HCT116 (cell line): Measurements from ENCODE around the gene DDI2. TPM values are rescaled to one million over a fixed set of nuclear protein-coding genes. Genes with fewer than 3 reads are reported as not detected.

Experiments used
- ATAC-seq: fragments of 200-7000 bp; cut with Tn5 transposase; 2 replicates; pipeline ENCODE4 v1.9.1; 2020; ENCODE audit warnings: mild to moderate bottlenecking, moderate library complexity
- BruUV-seq: library from RNA; stranded (reverse); fragments of 400-500 nt; replicated peaks from 2 replicates; lab custom pipeline; 2021; lab: Mats Ljungman, UMichigan
- CTCF ChIA-PET: fragments of 300-600 bp; sonication (Branson Sonifier 250); formaldehyde crosslinking; loops from one replicate; lab custom pipeline; 2021; ENCODE audit warnings: antibody characterized with exemption; lab: Charles Lee
- POLR2A ChIA-PET: fragments of 300-600, 350-600 bp; sonication (Branson Sonifier 250); formaldehyde crosslinking; loops from one replicate; lab custom pipeline; 2021; ENCODE audit warnings: antibody characterized with exemption; lab: Charles Lee
- RAD21 ChIA-PET, 2 experiments: fragments of 300-600 bp; sonication (Branson Sonifier 250); formaldehyde crosslinking; loops; one replicate each; lab custom pipeline; 2023; ENCODE audit warnings: low total read pairs in 2 of 2; ENCODE audit not compliant: uncharacterized antibody in 2 of 2, unreplicated experiment in 2 of 2, low non-redundant PET in 1 of 2; lab: Charles Lee
- DNase-seq: peaks from one replicate; pipeline ENCODE4 v3.0.0-alpha.2; 2010; ENCODE audit warnings: low read depth, low spot score
- H2AFZ ChIP-seq: fragments of 200-600 bp; shearing (Covaris generic), sonication (generic); 2 replicates; pipeline ENCODE4 v1.6.1; 2017; ENCODE audit warnings: low read depth, mixed run types, mixed read lengths, antibody characterized with exemption, low read length; ENCODE audit not compliant: poor library complexity, severe bottlenecking
- H3K27ac ChIP-seq: 2 replicates; pipeline ENCODE4 v1.5.1; 2012; ENCODE audit warnings: low read depth, low read length
- H3K27me3 ChIP-seq: fragments of 200-600 bp; sonication (generic); 2 replicates; pipeline ENCODE4 v1.6.1; 2016; ENCODE audit warnings: mixed run types, low read length, mixed read lengths; ENCODE audit not compliant: insufficient read depth
- H3K36me3 ChIP-seq, 2 experiments: fragments of 200-500 bp in 1 of 2; fragments of 200-600 bp in 1 of 2; sonication (Bioruptor generic) in 1 of 2; sonication (generic) in 1 of 2; 2 replicates each; pipeline versions ENCODE4 v1.5.1 to v1.6.1; 2014 to 2016; ENCODE audit warnings: low read length in 2 of 2, inconsistent platforms in 1 of 2, mixed read lengths in 1 of 2, mixed run types in 1 of 2; ENCODE audit not compliant: insufficient read depth in 2 of 2, control insufficient read depth in 1 of 2
- H3K4me1 ChIP-seq, 2 experiments: fragments of 200-600 bp in 1 of 2; sonication (generic) in 1 of 2; 2 replicates each; pipeline versions ENCODE4 v1.5.1 to v1.6.1; 2012 to 2017; ENCODE audit warnings: low read length in 2 of 2, inconsistent platforms in 1 of 2, mild to moderate bottlenecking in 1 of 2, mixed read lengths in 1 of 2, mixed run types in 1 of 2, moderate library complexity in 1 of 2; ENCODE audit not compliant: insufficient read depth in 2 of 2, control insufficient read depth in 1 of 2
- H3K4me2 ChIP-seq: fragments of 200-600 bp; sonication (generic); 2 replicates; pipeline ENCODE4 v1.6.1; 2017; ENCODE audit warnings: mixed run types, low read length, mixed read lengths
- H3K4me3 ChIP-seq, 2 experiments: fragments of 200-600 bp in 1 of 2; sonication (generic) in 1 of 2; replicated peaks in 1 of 2; 2 replicates each; pipeline ENCODE4 v1.5.1; 2011 to 2016; ENCODE audit warnings: low read length in 2 of 2, control low read depth in 1 of 2, low read depth in 1 of 2, mild to moderate bottlenecking in 1 of 2, mixed read lengths in 1 of 2, mixed run types in 1 of 2
- H3K79me2 ChIP-seq: fragments of 200-600 bp; sonication (generic); 2 replicates; pipeline ENCODE4 v1.6.1; 2017; ENCODE audit warnings: mild to moderate bottlenecking, mixed run types, low read length, moderate library complexity, mixed read lengths; ENCODE audit not compliant: insufficient read depth
- H3K9ac ChIP-seq: fragments of 200-600 bp; sonication (generic); 2 replicates; pipeline ENCODE4 v1.6.1; 2016; ENCODE audit warnings: low read length, mixed read lengths
- H3K9me2 ChIP-seq: fragments of 200-600 bp; sonication (generic), shearing (Covaris generic); 2 replicates; pipeline ENCODE4 v1.6.1; 2017; ENCODE audit warnings: mixed run types, mild to moderate bottlenecking, moderate library complexity; ENCODE audit not compliant: insufficient read depth
- H3K9me3 ChIP-seq, 2 experiments: fragments of 200-500 bp in 1 of 2; fragments of 200-600 bp in 1 of 2; sonication (Bioruptor generic) in 1 of 2; sonication (generic) in 1 of 2; 2 replicates each; pipeline ENCODE4 v1.6.1; 2014 to 2017; ENCODE audit warnings: low read length in 2 of 2, mixed read lengths in 2 of 2, inconsistent platforms in 1 of 2, low read depth in 1 of 2, mild to moderate bottlenecking in 1 of 2, mixed run types in 1 of 2, moderate library complexity in 1 of 2; ENCODE audit not compliant: control insufficient read depth in 1 of 2, insufficient read depth in 1 of 2
- H4K20me1 ChIP-seq: fragments of 200-600 bp; sonication (generic), shearing (Covaris generic); 2 replicates; pipeline ENCODE4 v1.6.1; 2017; ENCODE audit warnings: mixed run types, mild to moderate bottlenecking, moderate library complexity; ENCODE audit not compliant: insufficient read depth
- POLR2AphosphoS5 ChIP-seq: IDR thresholded peaks from 2 replicates; pipeline ENCODE4 v1.6.1; 2011; ENCODE audit warnings: mild to moderate bottlenecking, low read depth, low read length, moderate library complexity
- intact Hi-C: fragments of 100-400 bp; cut with micrococcal nuclease; formaldehyde crosslinking; loops from 2 replicates; pipeline ENCODE4 v1.10.0; 2022
- total RNA-seq: library from RNA; stranded (reverse); gene quantifications from one replicate; pipeline ENCODE4 v1.2.1, GENCODE V29; 2021; ENCODE audit not compliant: unreplicated experiment
- TF ChIP-seq, protein P1 (sequence below): IDR thresholded peaks from 2 replicates; pipeline ENCODE4 v1.6.1; 2012; ENCODE audit warnings: low read depth
- TF ChIP-seq, protein P2 (sequence below), 3 experiments: fragments of 200-600 bp in 1 of 3; sonication (generic) in 1 of 3; IDR thresholded peaks in 2 of 3; conservative IDR thresholded peaks in 1 of 3; 2 replicates each; pipeline ENCODE4 v1.5.1; 2012 to 2017; ENCODE audit warnings: low read depth in 2 of 3, low read length in 2 of 3, antibody characterized with exemption in 1 of 3, borderline replicate concordance in 1 of 3, control low read depth in 1 of 3, mild to moderate bottlenecking in 1 of 3, mixed read lengths in 1 of 3, mixed run types in 1 of 3, moderate library complexity in 1 of 3; ENCODE audit not compliant: insufficient read depth in 1 of 3

DDI2 gene
- total RNA-seq, 1 experiment from 2014 or later = 26.3 TPM

DNA sequence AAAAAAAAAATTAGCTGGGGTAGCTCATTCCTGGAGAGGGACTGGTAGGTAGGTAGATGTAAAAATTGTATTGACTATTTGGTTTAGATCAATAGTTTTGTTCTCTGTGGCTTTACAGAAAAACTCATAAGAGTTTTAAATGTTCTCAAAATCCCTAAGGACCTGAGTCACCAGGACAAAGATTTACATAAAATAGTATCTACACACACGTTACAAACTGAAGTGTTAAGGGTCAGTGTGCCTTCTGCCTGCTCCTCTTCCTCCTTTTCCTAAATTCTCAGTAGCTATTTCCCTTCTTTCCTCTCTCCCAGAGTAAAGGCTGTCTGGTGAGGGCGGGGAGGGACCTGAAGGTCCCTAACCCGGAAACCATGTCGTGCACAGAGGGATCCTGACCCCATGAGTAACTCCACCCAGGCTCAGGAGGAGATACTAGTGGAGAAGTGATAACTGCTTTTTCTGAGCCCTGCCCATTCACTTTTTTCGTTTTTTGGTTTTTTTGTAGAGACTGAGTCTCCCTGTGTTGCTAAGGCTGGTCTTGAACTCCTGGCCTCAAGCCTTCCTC, 74.9 kb downstream of the DDI2 start:
- Histone ChIP-seq H3K4me3 (no peak overlapping the region), H3K9me2 (no peaks in the 10 kb centered on the region), H3K4me2 (no peak overlapping the region), H4K20me1 (no peaks in the 10 kb centered on the region), H3K9me3 (no peaks in the 10 kb centered on the region), H2AFZ (no peak overlapping the region)
- no TSS peak for BruUV-seq
- POLR2A ChIA-PET = no interaction called here
- RAD21 ChIA-PET = no interaction called here
- no peak for DNase-seq
- TF ChIP-seq, protein P1, sequence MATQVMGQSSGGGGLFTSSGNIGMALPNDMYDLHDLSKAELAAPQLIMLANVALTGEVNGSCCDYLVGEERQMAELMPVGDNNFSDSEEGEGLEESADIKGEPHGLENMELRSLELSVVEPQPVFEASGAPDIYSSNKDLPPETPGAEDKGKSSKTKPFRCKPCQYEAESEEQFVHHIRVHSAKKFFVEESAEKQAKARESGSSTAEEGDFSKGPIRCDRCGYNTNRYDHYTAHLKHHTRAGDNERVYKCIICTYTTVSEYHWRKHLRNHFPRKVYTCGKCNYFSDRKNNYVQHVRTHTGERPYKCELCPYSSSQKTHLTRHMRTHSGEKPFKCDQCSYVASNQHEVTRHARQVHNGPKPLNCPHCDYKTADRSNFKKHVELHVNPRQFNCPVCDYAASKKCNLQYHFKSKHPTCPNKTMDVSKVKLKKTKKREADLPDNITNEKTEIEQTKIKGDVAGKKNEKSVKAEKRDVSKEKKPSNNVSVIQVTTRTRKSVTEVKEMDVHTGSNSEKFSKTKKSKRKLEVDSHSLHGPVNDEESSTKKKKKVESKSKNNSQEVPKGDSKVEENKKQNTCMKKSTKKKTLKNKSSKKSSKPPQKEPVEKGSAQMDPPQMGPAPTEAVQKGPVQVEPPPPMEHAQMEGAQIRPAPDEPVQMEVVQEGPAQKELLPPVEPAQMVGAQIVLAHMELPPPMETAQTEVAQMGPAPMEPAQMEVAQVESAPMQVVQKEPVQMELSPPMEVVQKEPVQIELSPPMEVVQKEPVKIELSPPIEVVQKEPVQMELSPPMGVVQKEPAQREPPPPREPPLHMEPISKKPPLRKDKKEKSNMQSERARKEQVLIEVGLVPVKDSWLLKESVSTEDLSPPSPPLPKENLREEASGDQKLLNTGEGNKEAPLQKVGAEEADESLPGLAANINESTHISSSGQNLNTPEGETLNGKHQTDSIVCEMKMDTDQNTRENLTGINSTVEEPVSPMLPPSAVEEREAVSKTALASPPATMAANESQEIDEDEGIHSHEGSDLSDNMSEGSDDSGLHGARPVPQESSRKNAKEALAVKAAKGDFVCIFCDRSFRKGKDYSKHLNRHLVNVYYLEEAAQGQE = no peak
- TF ChIP-seq, protein P2, sequence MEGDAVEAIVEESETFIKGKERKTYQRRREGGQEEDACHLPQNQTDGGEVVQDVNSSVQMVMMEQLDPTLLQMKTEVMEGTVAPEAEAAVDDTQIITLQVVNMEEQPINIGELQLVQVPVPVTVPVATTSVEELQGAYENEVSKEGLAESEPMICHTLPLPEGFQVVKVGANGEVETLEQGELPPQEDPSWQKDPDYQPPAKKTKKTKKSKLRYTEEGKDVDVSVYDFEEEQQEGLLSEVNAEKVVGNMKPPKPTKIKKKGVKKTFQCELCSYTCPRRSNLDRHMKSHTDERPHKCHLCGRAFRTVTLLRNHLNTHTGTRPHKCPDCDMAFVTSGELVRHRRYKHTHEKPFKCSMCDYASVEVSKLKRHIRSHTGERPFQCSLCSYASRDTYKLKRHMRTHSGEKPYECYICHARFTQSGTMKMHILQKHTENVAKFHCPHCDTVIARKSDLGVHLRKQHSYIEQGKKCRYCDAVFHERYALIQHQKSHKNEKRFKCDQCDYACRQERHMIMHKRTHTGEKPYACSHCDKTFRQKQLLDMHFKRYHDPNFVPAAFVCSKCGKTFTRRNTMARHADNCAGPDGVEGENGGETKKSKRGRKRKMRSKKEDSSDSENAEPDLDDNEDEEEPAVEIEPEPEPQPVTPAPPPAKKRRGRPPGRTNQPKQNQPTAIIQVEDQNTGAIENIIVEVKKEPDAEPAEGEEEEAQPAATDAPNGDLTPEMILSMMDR (IDR thresholded peaks at IDR 0.05 in 2 of 3, conservative IDR thresholded peaks at IDR 0.05 in 1 of 3; ENCODE audit: borderline replicate concordance in 1 of 3, insufficient read depth in 1 of 3, low read depth in 2 of 3, low read length in 2 of 3) = no peak
- TF ChIP-seq POLR2AphosphoS5 = no peak
- TF ChIP-seq, all 23 proteins: peak for 0
- H3K79me2 ChIP-seq = peaks cover 55% of the 10 kb centered on the region
- no peak overlapping the region for H3K27ac ChIP-seq
- no peaks in the 10 kb centered on the region for H3K36me3 ChIP-seq
- CTCF ChIA-PET = no interaction called here
- no peaks in the 10 kb centered on the region for H3K27me3 ChIP-seq
- no peaks in the 10 kb centered on the region for H3K4me1 ChIP-seq
- ATAC-seq = no peak
- H3K9ac ChIP-seq = no peak overlapping the region
- intact Hi-C loops = no loop called here
